SIG-M5 (cell line): Measurements from ENCODE around the gene FOXP1.

ENCODE experiments used
- DNase-seq: peaks from one replicate; lab custom pipeline; 2025; lab: John Stamatoyannopoulos, UW

FOXP1 gene

DNA sequence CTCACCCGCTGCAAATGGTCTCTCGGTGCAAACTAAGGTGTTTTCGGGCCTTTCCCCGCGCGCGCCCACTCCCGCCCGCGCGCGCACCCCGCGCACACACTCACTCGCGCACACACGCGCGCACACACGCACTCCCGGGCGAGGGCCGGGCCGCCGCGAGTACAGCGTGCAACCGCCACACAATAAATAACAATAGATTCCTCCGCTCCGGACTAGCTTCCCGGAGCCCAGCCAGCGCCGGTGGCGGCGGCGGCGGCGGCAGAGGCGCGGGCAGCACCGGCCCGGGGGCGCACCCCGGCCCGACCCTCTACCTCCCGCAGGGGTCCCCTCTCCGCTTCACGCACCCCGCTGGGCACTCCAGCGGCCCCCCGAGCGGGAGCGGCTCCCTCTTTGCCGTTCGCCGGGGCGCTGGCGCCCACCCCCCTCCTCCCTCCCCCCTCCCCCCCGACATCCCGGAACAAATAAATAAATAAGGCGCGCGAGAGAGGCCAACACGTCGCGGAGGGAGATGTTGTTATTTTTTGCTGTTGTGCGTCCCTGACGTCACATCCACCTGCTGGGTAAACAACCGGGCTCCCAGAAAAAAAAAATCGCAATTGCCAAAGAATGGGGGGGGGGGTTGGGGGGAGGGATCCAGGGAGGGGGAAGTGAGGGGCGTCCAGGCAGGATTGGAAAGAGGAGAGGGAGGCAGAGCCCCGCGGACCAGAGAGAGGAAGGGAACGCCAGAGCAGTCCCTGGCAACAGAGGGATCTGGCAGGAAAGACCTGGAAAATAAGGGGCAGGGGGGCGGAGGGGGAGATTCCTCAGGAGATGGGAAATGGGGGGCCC is at the start of gene FOXP1:
Gene FOXP1 (minus strand): TSS at position 163 of the 828 bp plus-strand sequence. CDS start 385,347 bp downstream, outside the sequence.
- no peak for DNase-seq

DNA sequence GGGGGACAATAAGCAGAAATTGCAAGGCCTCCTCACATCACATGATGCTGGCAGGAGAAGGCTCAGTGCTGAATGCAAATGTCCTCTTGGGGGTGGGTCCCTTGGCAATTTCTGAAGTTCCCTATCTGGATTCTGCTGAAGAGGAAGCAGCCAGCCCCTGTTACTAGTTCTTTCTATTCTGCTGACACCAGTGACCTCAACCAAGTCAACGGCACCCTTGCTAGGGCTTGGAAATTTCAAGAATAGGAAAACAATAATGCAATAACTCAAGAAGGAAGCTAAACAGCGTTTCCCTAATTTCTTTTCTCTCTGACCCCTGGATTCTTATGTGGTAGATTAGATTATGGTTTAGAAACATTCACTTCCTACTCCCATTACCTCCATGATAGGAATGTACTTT is 46.2 kb upstream of the FOXP1 start:
- peak; percentile 26 for DNase-seq

DNA sequence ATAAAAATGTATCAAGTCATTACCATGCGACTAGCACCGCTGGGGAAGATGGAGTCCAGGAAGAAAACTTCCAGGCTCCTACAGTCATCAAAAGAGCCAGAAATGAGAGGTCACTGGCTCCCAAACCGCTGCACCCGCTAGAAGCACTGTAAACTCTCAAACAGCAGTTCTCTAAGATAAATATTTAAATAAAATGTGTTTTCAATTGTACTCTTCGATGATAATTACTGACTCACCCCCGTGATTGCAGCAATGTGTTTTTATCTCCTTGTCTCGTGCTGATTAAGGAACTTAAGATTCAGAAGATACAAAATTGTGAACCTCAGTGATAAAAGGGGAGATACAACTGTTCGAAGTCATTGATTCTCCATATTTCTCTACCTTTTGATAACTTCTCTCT is 45.8 kb upstream of the FOXP1 start:
- DNase-seq, result no peak

DNA sequence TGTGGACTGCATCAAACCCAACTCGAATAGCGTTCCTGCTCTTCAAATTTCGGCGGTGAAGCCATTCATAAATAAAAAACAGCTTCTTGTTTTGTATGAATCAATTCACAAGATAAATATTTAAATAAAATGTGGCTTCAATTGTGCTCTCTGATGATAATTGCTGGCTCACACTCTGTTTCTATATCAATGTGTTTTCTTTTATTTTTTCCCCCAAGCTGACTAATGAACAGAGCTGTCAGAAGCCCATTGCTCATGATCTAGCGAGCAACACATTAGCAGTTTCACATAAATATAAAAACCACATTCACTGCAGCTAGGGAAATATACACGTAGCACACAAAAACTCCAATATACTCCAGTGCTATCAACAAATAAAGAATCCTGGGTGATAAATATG is 45.0 kb upstream of the FOXP1 start:
- DNase-seq, result no peak

DNA sequence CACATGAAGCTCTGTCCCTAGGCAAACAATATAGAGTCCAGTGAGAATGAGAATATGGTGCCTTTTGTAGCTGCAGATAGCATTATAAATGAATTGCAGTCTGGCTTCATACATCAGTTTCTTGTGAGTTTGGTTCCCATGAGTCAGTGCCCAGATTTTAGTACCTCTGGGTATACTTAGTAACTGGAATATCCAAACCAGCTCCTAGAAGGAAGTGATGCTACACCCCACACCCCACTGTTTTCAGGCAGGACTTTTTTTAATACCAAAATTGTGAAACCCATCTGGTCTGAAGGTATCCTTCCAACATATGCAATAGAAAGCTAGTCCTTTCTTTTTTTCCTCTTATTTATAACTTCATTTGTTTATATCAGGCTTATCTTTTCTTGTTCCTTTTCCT is 42.1 kb upstream of the FOXP1 start:
- DNase-seq, result no peak

DNA sequence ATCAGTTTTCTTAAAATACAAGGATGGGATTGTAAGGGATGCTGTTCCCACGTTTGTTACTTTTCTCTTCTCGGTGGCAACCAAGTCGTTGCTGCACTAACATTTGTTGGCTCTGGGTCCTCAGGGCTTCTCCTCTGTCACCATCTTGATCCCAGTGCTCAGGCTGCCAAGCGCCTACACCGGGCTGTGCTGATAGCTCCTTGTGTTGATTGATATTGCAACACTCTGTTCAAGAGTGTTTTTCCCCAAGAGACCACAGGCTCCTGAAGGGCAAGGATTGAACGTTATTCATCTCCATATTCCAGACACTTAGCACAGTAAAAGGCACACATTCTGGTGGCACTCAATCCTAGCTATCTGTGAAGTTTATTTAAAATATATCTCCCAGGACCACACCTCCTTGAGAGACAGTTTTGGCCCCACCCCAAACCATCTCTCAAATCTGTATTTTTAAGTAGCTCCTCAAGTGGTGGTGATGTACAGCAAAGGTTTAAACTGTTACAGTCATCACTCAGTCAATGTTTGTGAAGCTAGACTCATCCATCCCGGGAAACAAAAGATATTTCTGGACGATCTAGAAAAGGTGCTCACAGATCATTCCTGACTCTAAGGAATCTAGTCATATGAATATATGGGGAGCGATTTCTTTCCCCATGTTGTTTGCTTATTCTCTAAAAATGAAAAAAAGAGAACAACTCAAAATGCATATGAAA is 38.5 kb upstream of the FOXP1 start:
- DNase-seq, result no peak

DNA sequence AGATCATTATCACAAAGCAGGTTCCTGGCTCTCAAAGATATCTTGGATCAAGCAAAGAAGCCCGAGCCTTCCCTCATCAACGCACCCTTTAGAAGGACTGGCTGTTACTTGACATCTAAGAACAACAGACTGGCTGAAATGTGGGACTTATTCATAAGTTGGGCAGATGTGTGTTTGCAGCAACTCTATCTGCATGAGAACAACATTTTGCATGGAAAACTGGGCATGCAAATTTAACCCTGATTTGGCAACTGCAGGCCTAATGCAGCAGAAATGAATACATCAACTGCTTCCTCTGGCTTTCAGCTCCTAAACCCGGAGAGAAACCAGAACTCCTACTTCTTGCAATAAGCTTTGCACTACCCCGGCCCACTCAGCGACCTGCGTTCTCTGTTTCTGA is 35.0 kb upstream of the FOXP1 start:
- no peak for DNase-seq

DNA sequence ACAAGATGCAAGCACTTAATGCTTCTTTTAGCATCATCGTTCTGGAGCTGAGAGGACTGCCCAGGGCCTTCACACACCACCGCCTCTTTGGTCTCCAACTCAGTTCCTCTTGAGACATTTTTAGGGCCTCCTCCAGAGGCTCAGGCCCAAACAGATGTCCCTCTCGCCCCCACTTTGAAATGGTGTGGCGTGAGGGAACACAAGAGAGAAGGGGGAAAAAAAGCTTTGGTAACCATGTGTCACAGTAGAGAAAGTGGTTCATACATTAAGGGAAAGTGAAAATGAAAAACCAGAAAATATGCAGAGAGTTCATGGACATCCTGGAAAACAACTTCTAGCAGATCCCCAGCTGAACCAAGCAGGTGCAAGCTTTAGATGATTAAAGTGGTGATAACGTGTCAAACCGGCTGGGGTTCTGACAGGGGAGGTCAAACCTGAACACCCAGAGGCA is 33.1 kb upstream of the FOXP1 start:
- DNase-seq, result no peak

DNA sequence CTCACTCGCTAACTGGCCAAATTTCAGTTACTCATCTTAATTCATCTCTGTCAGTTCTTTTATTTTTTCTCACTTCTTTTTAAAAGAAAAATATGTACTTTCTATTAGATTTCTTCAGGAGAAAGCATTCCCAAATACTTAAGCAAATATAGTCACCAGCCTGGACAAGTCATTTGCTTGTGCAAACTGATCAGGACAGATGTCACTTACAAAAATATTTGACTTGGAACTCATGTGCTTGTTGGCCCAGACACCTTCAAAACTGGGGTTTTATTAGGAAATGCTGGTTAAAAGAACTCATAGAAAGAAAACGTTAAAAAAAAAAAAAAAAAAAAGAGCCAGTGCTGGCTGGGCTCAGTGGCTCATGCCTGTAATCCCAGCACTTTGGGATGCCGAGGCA is 31.3 kb upstream of the FOXP1 start:
- DNase-seq, result no peak

DNA sequence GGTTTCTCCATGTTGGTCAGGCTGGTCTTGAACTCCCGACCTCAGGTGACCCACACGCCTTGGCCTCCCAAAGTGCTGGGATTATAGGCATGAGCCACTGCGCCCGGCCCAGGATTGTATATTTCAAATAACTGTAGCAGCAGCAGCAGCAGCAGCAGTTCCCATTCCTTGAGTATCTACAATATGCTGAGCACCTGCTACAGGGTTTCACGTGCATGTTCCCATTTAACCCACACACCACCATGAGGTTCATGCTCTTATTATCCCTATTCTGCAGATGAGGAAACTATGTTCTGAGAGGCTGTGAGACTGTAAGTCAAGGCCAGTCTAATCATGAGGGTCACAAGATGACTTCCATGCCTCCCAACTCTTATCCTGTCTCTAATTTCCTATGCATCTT is 30.9 kb upstream of the FOXP1 start:
- DNase-seq, result no peak

DNA sequence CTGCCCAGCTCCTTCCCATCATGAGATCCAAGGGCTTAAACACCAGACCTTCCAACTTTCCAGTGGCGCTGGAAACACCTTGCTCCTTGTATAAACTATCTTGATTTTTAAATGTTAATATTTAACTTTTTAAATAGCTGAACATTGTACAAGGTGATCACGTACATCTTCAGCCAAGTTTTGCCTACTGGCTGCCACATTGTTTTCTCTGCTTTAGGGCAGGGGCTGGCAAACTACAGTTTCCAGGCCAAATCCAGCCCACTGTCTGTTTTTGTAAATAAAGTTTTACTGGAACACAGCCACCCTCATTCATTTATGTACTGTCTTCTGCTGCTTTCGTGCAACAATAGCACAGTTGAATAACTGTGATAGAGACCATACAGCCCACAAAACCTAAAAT is 27.6 kb upstream of the FOXP1 start:
- DNase-seq, result no peak

DNA sequence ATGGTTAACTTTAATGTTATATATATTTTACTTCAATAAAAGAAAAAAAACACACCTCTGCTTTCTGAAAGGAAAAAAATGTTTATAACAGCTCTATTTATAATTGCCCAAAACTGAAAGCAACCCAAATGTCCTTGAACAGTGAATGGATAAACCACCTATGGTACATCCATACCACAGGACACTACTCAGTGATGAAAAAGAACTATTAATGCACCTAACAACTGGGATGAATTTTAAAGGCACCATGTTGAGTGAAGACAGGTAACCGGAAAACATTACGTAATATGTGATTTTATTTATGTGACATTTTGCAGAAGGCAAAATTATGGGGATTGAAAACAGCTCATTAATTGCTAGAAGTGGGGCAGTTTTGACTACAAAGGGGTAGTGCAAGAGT is 23.8 kb upstream of the FOXP1 start:
- no peak for DNase-seq

DNA sequence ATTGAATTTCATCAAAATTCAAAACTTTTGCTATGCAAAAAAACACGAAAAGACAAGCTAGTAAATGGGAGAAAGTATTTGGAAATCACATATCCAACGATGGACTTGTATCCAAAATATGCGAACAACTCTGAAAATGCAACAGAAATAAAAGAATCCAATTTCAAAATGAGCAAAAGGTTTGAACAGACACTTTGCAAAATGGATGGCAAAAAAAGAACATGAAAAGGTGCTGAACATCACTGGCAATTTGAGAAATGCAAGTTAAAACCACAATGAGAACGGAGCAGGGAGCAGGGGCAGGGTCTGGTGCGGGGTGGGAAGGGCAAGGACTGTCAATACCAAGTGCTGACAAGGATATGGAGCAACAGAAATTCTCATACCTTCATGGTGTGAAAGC is 23.1 kb upstream of the FOXP1 start:
- DNase-seq, result no peak

DNA sequence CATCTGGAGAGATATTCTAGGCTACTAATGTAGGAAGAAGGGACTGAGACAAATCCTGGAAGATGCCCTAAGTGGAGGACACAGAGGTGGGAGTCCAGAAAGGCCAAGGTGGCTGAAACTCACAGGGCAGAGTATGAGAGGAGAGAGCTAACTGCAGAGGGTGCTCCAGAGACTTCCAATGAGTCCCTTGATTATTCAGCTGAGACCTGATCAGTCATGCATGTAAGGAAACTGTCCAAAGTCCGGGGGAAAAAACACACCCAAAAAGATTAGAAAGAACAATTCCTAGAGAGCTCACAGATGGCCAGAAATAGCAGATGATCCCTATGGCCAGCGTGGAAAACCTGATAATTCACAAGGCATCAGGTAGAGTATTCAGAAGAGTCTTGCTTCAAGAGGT is 18.7 kb upstream of the FOXP1 start:
- no peak for DNase-seq

DNA sequence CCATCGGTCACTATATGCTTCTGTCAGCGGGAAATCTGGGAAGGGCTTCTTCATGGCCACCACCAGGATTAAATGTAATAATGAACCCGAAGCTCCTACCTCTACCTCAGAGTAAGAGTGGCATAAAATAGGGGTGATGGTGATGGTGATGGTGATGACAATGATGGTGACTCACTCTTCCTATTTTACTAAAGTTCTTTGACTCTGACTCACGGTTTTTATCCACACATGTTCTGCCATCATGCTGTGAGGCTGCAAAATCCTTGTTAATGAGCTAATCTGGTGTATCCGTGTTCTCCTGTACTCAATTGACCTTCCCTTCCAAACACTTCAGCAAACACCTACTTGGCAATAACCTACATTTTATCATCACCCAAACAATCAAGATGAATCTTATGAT is 18.3 kb upstream of the FOXP1 start:
- DNase-seq, result no peak

DNA sequence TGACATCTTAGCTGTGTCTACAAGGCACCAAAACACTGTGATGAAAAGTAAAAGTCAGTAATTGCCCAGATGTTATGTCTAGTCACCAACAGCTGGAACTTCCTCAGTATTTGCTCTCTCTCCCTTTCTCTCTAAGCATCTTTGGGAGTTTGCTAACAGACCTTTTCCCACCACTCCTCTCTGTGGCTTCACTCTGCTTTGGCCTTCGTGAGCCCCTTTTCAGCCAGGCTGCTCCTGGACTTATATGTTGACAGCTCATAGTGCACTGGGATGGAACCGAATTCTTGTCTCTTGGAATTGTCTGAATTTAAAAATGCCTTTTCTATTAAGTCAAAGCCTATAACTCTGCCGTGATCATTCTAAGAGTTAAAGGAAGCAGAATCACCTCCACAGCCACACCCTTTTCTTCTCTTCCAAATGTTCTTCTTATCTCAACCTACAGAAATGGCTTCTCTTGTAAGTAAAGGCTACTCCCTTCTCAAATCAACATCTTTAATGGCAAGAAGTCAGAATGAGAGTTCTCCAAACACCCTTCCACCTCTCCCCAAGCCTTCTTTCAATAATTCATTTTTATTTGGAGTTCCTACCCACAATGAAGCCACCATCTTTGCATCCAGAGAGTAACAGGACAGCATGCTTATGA is 17.2 kb upstream of the FOXP1 start:
- DNase-seq, result no peak

DNA sequence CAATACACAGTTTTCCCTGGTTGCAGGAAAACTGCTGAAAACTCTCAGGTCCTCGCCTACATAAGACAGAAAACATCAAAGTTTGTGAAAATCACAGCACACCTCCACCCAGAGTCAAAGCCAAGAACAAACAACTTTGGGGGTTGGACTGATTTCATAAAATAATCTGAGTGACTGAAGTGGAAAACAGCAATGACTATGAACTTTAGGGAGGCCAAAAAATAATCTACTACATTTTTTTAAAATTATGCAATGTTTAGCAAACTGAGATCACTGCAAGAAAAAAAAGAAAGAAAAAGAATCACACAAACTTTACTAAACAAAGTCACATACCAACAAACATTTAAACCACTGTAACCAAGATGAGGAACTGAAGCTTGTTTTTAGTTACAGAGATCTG is 15.9 kb upstream of the FOXP1 start:
- DNase-seq, result no peak

DNA sequence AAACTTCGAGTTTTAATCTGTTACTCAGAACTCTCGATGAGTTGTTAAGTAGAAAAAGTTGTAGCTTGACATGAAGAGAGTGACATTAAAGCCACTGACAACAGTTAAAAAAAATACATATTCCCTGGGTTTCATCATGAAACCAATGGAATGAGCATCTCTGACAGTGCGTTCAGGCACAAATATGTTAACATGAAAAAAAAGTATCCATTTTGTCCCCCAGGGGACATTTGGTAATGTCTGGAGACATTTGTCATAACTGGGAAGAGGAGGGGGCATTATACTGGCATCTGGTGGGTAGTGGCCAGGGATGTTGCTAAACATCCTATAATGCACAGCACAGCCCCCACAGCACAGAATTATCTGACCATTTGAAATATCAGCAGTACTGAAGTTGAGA is 14.8 kb upstream of the FOXP1 start:
- DNase-seq, result no peak

DNA sequence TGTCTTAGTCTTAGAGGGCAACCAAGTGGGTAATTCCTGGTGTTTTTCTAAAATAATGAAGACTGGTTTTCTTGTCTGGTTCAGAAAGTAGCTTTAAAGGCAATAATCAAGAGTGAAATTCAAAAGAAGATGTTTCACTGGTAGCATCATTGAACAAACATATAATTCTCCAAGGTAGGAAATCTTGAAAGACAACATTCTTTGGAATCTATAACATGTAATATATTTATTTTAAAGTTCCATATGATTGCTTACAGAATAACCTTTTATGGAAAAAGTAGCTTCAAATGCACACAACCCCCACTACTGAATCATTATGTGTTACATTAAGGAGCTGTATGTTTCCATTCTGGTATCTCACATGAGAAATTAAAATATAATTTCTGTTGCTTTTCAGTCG is 13.8 kb upstream of the FOXP1 start:
- no peak for DNase-seq

DNA sequence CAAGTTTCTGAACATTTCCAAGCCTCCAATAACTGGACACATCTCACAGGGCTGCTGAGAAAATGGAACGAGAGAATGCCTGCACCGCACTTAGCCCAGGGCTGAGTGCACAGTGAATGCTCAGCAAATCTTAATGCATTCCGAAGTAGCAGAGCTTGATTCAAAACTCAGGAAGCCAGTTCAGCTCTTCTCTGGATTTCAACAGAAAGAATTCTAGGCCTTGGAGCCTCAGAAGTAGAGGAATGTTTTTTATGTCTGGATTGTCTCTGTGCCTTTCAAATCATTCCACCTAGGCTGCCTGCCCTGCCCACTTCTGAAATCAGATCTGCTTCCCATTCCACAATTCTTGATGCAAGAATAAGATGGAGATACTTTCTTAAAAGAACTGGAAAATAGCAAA is 9.6 kb upstream of the FOXP1 start:
- DNase-seq, result no peak

DNA sequence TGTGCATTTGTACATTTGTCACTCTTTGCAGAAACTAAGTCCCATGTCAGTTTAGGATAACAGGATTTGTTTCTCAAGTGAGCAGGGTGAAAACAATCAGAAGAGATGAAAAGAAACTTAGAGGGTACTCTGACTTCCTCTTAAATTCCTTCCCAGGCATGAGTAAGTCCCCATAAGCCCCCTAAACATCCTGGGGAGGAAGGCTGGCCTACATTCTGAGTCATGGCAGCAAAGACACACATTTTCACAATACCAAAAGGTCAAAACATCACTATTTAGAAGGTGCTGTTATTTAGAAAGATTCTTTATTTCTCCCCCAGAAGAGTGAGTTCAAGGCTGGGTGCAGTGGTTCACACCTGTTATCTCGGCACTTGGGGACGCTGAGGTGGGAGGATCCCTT is 7.6 kb upstream of the FOXP1 start:
- no peak for DNase-seq

DNA sequence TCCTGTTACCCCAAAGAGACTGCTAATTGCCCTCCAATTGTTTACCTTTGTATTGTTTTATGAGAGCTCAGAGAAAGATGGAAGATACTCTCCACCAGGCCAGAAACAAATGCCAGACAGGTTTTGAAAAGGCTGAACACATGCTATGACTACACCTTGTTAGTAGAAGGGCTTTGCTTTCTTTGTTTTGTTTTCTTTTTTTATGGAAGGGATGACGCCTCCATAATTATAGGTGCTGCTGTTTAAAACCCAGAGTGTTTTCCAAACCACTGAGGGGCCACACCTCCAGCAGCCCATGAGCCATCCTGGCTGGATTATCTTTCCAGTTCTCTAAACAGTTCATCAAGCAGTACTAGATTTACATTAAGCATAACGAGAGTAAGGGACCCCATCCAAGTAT is 5.6 kb upstream of the FOXP1 start:
- no peak for DNase-seq

DNA sequence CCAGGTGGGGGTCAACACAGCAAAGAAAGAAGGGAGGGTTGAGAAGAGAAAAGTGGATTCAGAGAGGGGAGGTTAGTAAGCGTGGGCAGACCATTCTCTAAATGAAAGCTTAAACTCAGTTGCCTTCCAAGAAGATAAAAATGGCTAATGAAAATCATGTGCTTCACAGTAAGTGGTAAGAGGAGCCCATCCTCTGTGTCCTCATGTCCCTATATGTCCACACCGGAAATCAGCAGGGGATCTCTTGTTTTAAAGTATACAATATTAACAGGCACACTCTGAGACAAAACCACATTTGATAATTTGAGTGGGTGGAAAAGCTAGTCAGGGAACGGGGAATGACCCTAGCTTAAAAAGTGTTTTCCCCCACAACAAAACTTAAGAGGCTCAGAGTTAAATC is 4.4 kb upstream of the FOXP1 start:
- DNase-seq, result no peak
